ENCODE measurements around the gene ARSD. TPM values are rescaled to one million over a fixed set of nuclear protein-coding genes. Genes with fewer than 3 reads are reported as not detected.
A peak's percentile ranks its signal among the peaks of the same experiment; 100 is the strongest.

ARSD gene
- total and polyA plus RNA-seq, 4 donors: 10.8 to 55.4 (median 34.1) TPM

DNA sequence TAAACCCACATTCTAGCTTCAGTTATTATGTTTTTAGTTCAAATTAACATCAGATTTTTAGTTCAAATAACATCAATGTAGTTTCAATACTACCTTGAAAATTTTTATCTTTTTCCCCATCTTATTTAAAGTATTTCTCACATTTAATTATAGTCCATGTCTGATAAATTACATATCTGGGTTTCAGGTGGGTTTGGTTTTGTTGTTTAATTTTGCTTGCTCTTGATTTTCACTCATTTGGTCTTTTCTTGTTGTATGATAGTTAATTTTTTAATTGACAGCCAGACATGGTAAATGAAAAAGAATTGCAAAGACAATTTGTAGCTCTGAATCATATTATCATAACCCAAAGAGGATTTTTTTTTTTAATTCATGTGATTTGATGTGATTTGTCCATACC lies 58.5 kb downstream of the ARSD start:
- TF ChIP-seq, protein P1, sequence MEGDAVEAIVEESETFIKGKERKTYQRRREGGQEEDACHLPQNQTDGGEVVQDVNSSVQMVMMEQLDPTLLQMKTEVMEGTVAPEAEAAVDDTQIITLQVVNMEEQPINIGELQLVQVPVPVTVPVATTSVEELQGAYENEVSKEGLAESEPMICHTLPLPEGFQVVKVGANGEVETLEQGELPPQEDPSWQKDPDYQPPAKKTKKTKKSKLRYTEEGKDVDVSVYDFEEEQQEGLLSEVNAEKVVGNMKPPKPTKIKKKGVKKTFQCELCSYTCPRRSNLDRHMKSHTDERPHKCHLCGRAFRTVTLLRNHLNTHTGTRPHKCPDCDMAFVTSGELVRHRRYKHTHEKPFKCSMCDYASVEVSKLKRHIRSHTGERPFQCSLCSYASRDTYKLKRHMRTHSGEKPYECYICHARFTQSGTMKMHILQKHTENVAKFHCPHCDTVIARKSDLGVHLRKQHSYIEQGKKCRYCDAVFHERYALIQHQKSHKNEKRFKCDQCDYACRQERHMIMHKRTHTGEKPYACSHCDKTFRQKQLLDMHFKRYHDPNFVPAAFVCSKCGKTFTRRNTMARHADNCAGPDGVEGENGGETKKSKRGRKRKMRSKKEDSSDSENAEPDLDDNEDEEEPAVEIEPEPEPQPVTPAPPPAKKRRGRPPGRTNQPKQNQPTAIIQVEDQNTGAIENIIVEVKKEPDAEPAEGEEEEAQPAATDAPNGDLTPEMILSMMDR (IDR thresholded peaks at IDR 0.05; ENCODE audit: control extremely low read depth, extremely low read depth): no peak
- Histone ChIP-seq H3K27me3 (ENCODE audit: control insufficient read depth in 3 of 3, insufficient read depth in 3 of 3, low read length in 2 of 3) (no peaks in the 10 kb centered on the region), H3K27ac (ENCODE audit: low read depth in 1 of 2, low read length in 1 of 2) (no peak overlapping the region), H3K36me3 (ENCODE audit: control insufficient read depth in 4 of 4, insufficient read depth in 4 of 4, low read length in 4 of 4) (peaks cover 0 to 6% (median 0%) of the 10 kb centered on the region in 4 donors), H3K4me3 (no peak overlapping the region), H3K9ac (ENCODE audit: insufficient read depth in 1 of 2, low read length in 2 of 2) (no peak overlapping the region), H3K9me3 (ENCODE audit: control insufficient read depth in 4 of 4, insufficient read depth in 3 of 4, low read length in 3 of 4) (peaks cover 0 to 2% (median 0%) of the 10 kb centered on the region in 4 donors), H3K4me1 (ENCODE audit: control insufficient read depth in 5 of 5, insufficient read depth in 5 of 5, low read length in 5 of 5) (no peaks in the 10 kb centered on the region)
- DNase-seq: no peak
- ATAC-seq (ENCODE audit: insufficient read depth, low FRiP score): no peak

DNA sequence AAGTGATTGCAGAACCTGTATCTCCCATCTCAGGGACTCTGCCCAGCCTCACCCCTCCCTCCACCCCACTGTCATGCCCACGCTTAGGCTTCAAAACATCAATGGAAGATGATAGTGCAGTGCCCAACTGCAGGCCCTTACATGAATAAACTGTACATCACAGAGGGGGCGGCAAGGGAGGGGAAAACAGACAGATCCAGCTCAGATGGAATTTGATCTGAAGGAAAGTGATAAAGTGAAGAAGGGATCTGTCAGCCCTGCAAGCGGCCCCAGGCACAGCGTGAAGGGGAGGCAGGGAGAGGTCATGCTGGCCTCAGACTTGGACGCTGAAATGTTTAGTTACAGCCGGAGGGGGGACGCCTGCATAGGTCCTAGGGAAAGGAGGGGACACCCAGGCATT lies 61.9 kb downstream of the ARSD start:
- Histone ChIP-seq H3K27ac (ENCODE audit: low read depth in 1 of 2, low read length in 1 of 2) (no peak overlapping the region), H3K4me3 (no peak overlapping the region), H3K9ac (ENCODE audit: insufficient read depth in 1 of 2, low read length in 2 of 2) (no peak overlapping the region), H3K36me3 (ENCODE audit: control insufficient read depth in 4 of 4, insufficient read depth in 4 of 4, low read length in 4 of 4) (peaks cover 0 to 6% (median 0%) of the 10 kb centered on the region in 4 donors), H3K27me3 (ENCODE audit: control insufficient read depth in 3 of 3, insufficient read depth in 3 of 3, low read length in 2 of 3) (no peaks in the 10 kb centered on the region), H3K9me3 (ENCODE audit: control insufficient read depth in 4 of 4, insufficient read depth in 3 of 4, low read length in 3 of 4) (no peaks in the 10 kb centered on the region), H3K4me1 (ENCODE audit: control insufficient read depth in 5 of 5, insufficient read depth in 5 of 5, low read length in 5 of 5) (no peaks in the 10 kb centered on the region)
- TF ChIP-seq, protein P1 (IDR thresholded peaks at IDR 0.05; ENCODE audit: control extremely low read depth, extremely low read depth): no peak
- WGBS, 2 donors: 84 to 96% methylated on average over 7 of the region's 7 CpGs
- DNase-seq (no peak), ATAC-seq (ENCODE audit: insufficient read depth, low FRiP score) (no peak)

DNA sequence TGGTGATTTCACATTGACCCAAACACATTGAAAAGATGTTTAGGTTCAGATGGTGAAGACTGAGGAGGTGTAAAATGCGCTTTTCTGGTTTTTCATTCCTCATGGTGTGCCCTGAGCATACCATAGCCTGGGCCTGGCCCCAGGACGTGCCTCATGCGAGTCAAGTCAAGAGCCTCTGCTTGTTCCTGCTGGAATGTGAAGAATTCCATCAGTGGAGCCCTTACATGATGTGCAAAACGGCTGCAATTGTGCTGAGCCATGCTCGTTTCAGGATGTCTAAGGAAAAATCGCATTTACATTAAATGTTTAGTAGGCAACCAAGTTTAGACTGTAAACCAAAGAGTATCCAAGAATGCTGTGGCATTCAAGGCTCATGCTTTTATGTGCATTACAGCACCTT lies 65.5 kb downstream of the ARSD start:
- no peak overlapping the region for H3K4me3 ChIP-seq
- peaks cover 0 to 3% (median 0%) of the 10 kb centered on the region in 4 donors for H3K36me3 ChIP-seq (ENCODE audit: control insufficient read depth in 4 of 4, insufficient read depth in 4 of 4, low read length in 4 of 4)
- H3K27ac ChIP-seq (ENCODE audit: low read depth in 1 of 2, low read length in 1 of 2): no peak overlapping the region
- H3K4me1 ChIP-seq (ENCODE audit: control insufficient read depth in 5 of 5, insufficient read depth in 5 of 5, low read length in 5 of 5): no peaks in the 10 kb centered on the region
- peaks cover 0 to 5% (median 0%) of the 10 kb centered on the region in 3 donors for H3K27me3 ChIP-seq (ENCODE audit: control insufficient read depth in 3 of 3, insufficient read depth in 3 of 3, low read length in 2 of 3)
- H3K9ac ChIP-seq (ENCODE audit: insufficient read depth in 1 of 2, low read length in 2 of 2): no peak overlapping the region
- TF ChIP-seq, protein P1 (IDR thresholded peaks at IDR 0.05; ENCODE audit: control extremely low read depth, extremely low read depth): no peak
- WGBS, 2 donors: 59 to 80% methylated on average over 6 of the region's 6 CpGs
- peak in 1 of 3 donors; percentile 17 for DNase-seq
- ATAC-seq (ENCODE audit: insufficient read depth, low FRiP score): no peak
- H3K9me3 ChIP-seq (ENCODE audit: control insufficient read depth in 4 of 4, insufficient read depth in 3 of 4, low read length in 3 of 4): no peaks in the 10 kb centered on the region

DNA sequence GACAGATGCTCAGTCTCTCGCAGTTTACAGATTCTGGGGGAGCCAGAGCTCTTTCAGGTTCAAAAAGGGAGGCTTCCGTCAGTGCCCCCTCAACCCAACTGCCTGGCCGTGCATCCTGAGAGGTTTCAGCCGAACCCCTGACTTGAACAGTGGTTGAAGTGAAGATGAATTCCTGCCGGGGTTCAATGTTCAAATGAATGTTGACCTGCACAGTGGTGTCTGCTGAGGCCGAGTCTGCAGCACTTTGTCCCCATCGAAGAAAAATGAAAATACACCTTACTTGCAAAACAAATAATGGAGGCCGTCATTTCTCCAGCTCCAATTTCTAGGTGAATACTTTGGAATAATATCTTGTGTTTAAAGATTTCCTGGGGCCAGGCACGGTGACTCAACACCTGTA lies 66.7 kb downstream of the ARSD start:
- ATAC-seq (ENCODE audit: insufficient read depth, low FRiP score) (no peak), DNase-seq (no peak)
- Histone ChIP-seq H3K9me3 (ENCODE audit: control insufficient read depth in 4 of 4, insufficient read depth in 3 of 4, low read length in 3 of 4) (no peaks in the 10 kb centered on the region), H3K4me1 (ENCODE audit: control insufficient read depth in 5 of 5, insufficient read depth in 5 of 5, low read length in 5 of 5) (no peaks in the 10 kb centered on the region), H3K27ac (ENCODE audit: low read depth in 1 of 2, low read length in 1 of 2) (no peak overlapping the region), H3K36me3 (ENCODE audit: control insufficient read depth in 4 of 4, insufficient read depth in 4 of 4, low read length in 4 of 4) (peaks cover 0 to 3% (median 0%) of the 10 kb centered on the region in 4 donors), H3K27me3 (ENCODE audit: control insufficient read depth in 3 of 3, insufficient read depth in 3 of 3, low read length in 2 of 3) (peaks cover 0 to 5% (median 0%) of the 10 kb centered on the region in 3 donors), H3K9ac (ENCODE audit: insufficient read depth in 1 of 2, low read length in 2 of 2) (no peak overlapping the region), H3K4me3 (no peak overlapping the region)
- TF ChIP-seq, protein P1 (IDR thresholded peaks at IDR 0.05; ENCODE audit: control extremely low read depth, extremely low read depth): no peak
- WGBS, 2 donors: 75 to 84% methylated on average over 9 of the region's 9 CpGs
